ENCODE data around the gene TMEM11. TPM values are rescaled to one million over a fixed set of nuclear protein-coding genes. Genes with fewer than 3 reads are reported as not detected.

Gene TMEM11, protein sequence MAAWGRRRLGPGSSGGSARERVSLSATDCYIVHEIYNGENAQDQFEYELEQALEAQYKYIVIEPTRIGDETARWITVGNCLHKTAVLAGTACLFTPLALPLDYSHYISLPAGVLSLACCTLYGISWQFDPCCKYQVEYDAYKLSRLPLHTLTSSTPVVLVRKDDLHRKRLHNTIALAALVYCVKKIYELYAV
- 10 to 100 TPM; 13.0 to 38.9 (median 21.6) TPM for total RNA-seq

DNA sequence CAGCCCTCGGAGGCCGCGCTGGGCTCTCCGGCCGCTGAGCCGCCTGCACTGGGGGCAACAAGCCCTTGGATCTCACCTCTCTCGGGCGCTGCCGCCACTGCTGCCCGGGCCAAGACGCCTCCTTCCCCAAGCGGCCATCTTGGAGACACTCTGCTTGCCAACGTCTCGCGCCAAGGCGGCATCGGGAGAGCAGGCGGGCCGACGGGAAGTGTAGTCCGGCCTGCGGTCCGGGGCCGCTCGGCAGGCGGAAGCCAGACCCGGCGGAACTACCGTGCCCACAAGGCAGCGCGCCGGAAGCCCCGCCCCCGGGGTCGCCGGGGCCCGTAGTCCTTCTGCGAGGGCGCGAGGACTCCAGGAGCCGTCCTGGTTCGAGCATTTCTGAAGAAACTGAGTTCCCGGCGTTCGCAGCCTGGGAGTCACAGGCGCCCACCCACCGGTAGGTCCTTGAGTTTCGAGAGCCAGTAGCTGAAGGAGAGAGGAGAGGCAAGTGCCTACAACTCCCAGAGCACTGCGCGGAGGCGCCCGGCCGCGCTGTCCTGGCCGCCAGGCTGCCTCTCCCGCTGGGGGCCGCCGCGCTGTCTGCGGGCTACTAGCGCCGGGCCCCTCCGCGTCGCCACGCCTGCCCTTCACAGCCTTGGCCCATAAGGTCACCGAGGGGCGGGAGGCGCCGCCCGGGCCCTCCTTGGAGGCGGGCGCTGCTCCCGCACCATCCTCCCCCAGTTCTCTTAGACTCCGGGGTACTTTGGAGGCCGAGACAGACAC is at the start of gene TMEM11:
Gene TMEM11, minus strand, starts transcription at position 147 of the 762 bp plus-strand sequence. Its CDS starts 9 bp downstream, at position 138.
- H3K4me1 ChIP-seq: peaks cover 44 to 80% (median 63%) of the 10 kb centered on the region in 4 donors
- WGBS, 2 donors: 0% methylated on average over 14 of the region's 76 CpGs; no CpG with 5 or more reads in 1 of the 2 donors
- peaks cover 0 to 16% (median 5%) of the 10 kb centered on the region in 4 donors for H3K36me3 ChIP-seq
- ATAC-seq (ENCODE audit: low FRiP score in 2 of 2): peak; percentile 98
- peak within 1 kb of the TSS; percentile 95 to 97 (median 96) for H3K27ac ChIP-seq
- H3K9me3 ChIP-seq: no peaks in the 10 kb centered on the region
- peak; percentile 83 to 87 for TF ChIP-seq POLR2AphosphoS5 (IDR thresholded peaks at IDR 0.05)
- peak in 3 of 4 donors; percentile 43 to 85 (median 66) for TF ChIP-seq POLR2A (IDR thresholded peaks at IDR 0.05)
- TF ChIP-seq EP300 (IDR thresholded peaks at IDR 0.05): no peak
- TF ChIP-seq, protein P1, sequence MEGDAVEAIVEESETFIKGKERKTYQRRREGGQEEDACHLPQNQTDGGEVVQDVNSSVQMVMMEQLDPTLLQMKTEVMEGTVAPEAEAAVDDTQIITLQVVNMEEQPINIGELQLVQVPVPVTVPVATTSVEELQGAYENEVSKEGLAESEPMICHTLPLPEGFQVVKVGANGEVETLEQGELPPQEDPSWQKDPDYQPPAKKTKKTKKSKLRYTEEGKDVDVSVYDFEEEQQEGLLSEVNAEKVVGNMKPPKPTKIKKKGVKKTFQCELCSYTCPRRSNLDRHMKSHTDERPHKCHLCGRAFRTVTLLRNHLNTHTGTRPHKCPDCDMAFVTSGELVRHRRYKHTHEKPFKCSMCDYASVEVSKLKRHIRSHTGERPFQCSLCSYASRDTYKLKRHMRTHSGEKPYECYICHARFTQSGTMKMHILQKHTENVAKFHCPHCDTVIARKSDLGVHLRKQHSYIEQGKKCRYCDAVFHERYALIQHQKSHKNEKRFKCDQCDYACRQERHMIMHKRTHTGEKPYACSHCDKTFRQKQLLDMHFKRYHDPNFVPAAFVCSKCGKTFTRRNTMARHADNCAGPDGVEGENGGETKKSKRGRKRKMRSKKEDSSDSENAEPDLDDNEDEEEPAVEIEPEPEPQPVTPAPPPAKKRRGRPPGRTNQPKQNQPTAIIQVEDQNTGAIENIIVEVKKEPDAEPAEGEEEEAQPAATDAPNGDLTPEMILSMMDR (IDR thresholded peaks at IDR 0.05): peak in 4 of 6 experiments; percentile 18 to 51 (median 28)
- no peaks in the 10 kb centered on the region for H3K27me3 ChIP-seq
- DNase-seq: peak; percentile 98 to 100
- H3K4me3 ChIP-seq: peak within 1 kb of the TSS; percentile 75 to 95 (median 88)

DNA sequence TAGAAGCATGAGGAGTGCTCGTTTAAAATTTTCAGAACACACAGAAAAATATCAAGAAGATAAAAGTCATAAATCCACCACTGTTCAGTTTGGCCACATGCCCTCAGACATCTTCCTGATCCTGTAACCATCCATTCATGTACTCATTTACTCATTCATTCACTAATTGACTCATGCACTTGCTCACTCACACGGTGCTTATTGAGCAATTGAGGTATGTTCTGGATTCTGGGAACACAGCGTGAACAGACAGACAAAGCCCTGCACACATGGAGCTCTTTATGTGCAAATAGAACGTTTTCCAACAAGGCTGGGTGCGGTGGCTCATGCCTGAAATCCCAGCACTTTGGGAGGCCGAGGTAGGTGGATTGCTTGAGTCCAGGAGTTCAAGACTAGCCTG is 49.4 kb upstream of the TMEM11 start:
- ATAC-seq (ENCODE audit: low FRiP score in 2 of 2): no peak
- H3K27me3 ChIP-seq: no peaks in the 10 kb centered on the region
- no peaks in the 10 kb centered on the region for H3K36me3 ChIP-seq
- H3K4me1 ChIP-seq: peaks cover 0 to 4% (median 0%) of the 10 kb centered on the region in 4 donors
- TF ChIP-seq EP300 (IDR thresholded peaks at IDR 0.05) (no peak), POLR2A (IDR thresholded peaks at IDR 0.05) (no peak), POLR2AphosphoS5 (IDR thresholded peaks at IDR 0.05) (no peak)
- TF ChIP-seq, protein P1 (IDR thresholded peaks at IDR 0.05): no peak
- H3K27ac ChIP-seq: no peak overlapping the region
- DNase-seq: no peak
- 65 to 74% methylated on average over 6 of the region's 6 CpGs for WGBS, 2 donors
- no peaks in the 10 kb centered on the region for H3K9me3 ChIP-seq
- H3K4me3 ChIP-seq: no peak overlapping the region

DNA sequence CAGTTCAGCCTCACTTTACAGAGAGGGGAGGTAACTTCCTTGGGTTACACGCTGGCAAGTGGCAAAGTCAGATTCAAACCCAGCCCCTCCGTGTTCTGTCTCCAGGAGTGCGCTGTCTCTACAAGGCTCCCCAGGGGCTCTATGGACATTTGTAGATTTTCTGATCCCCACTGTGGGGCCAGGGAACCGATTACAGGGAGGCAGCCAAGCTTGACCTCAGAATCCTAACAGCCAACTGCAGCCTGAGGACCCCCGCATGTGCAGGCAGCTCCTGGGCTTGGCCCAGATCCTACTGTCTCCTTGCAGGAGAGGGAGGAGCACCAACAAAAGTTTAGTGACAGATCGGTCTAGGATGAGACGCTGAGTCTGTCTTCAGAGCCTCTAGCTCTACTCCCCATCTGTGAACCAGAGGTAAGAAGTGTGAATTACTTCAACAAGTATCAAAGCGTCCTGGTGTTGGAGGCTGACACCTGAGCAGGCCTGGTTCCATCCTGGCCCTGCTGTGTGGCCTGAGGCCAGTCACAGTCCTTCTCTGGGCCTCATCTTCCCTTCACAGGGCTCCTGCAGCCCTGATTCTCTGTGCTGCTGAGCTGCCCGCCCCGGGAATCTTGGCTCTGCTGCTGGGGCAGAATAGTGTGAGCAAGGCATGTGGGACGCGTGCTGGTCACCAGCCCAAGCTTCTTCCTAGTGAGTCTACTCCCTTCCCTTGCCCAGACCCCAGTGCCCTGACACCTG is 48.5 kb upstream of the TMEM11 start:
- TF ChIP-seq, protein P1 (IDR thresholded peaks at IDR 0.05): no peak
- Histone ChIP-seq H3K36me3 (no peaks in the 10 kb centered on the region), H3K4me1 (no peaks in the 10 kb centered on the region), H3K9me3 (no peaks in the 10 kb centered on the region), H3K4me3 (no peak overlapping the region), H3K27ac (no peak overlapping the region), H3K27me3 (no peaks in the 10 kb centered on the region)
- 81 to 83% methylated on average over 9 to 12 of the region's 12 CpGs for WGBS, 2 donors
- ATAC-seq (ENCODE audit: low FRiP score in 2 of 2) (no peak), DNase-seq (no peak)

DNA sequence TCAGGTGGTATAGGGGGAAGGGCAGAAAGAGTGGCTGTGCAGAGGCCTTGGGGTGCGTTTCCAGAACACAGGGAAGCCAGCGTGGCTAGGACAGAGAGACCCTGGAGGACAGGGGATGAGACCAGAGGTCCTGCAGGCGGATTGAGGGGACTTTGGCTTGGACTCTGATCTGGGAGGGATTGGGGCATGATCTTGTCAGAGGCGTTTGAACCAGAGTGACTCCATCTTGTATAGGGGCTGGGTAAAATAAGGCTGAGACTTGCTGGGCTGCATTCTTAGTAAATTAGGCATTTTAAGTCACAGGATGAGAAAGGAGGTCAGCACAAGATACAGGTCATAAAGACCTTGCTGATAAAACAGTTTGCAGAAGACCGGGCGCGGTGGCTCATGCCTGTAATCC is 44.6 kb upstream of the TMEM11 start:
- no peak overlapping the region for H3K4me3 ChIP-seq
- WGBS, 2 donors: 88% methylated on average over 7 of the region's 7 CpGs

More for the DNA sequence above, 44.6 kb upstream of the TMEM11 start:
- Histone ChIP-seq H3K27ac (no peak overlapping the region), H3K4me1 (peaks cover 4 to 13% (median 9%) of the 10 kb centered on the region in 4 donors), H3K36me3 (no peaks in the 10 kb centered on the region), H3K9me3 (no peaks in the 10 kb centered on the region), H3K27me3 (no peaks in the 10 kb centered on the region)
- TF ChIP-seq, protein P1 (IDR thresholded peaks at IDR 0.05): no peak
- TF ChIP-seq POLR2A (IDR thresholded peaks at IDR 0.05) (no peak), EP300 (IDR thresholded peaks at IDR 0.05) (no peak), POLR2AphosphoS5 (IDR thresholded peaks at IDR 0.05) (no peak)
- ATAC-seq (ENCODE audit: low FRiP score in 2 of 2) (no peak), DNase-seq (no peak)
